IMR-90 (cell line): ENCODE results near the gene TP73. TPM values are rescaled to one million over a fixed set of nuclear protein-coding genes. Genes with fewer than 3 reads are reported as not detected.

Experiments used
- ATAC-seq: fragments of 200-7000 bp; cut with Tn5 transposase; 2 replicates; pipeline ENCODE4 v1.9.1; 2020; ENCODE audit warnings: low read depth, mild to moderate bottlenecking, moderate library complexity
- BruUV-seq: library from RNA; stranded (reverse); fragments of 400-500 nt; replicated peaks from 2 replicates; lab custom pipeline; 2021; lab: Mats Ljungman, UMichigan
- CTCF ChIA-PET: fragments of 300-600 bp; formaldehyde crosslinking; extraction: SDS; loops from one replicate; lab custom pipeline; 2021; ENCODE audit warnings: antibody characterized with exemption; lab: Yijun Ruan, JAX
- POLR2A ChIA-PET: fragments of 300-600 bp; sonication (Branson Sonifier 250); formaldehyde crosslinking; loops from one replicate; lab custom pipeline; 2022; ENCODE audit warnings: antibody characterized with exemption; ENCODE audit not compliant: unreplicated experiment; lab: Charles Lee
- DNase-seq: peaks from one replicate; pipeline ENCODE4 v3.0.0; 2013
- H2AFZ ChIP-seq: replicated peaks from 2 replicates; pipeline ENCODE3; 2013; ENCODE audit warnings: low read length, mild to moderate bottlenecking; ENCODE audit not compliant: poor library complexity
- H2AK5ac ChIP-seq: 2 replicates; pipeline ENCODE4 v1.6.1; 2013; ENCODE audit warnings: low read depth, low read length, inconsistent platforms
- H2AK9ac ChIP-seq: replicated peaks from 2 replicates; pipeline ENCODE3; 2013; ENCODE audit warnings: mild to moderate bottlenecking, low read depth, low read length, moderate library complexity; ENCODE audit not compliant: poor library complexity
- H2BK120ac ChIP-seq: 2 replicates; pipeline ENCODE4 v1.6.1; 2013; ENCODE audit warnings: low read depth, low read length, inconsistent platforms
- H2BK15ac ChIP-seq: 3 replicates; pipeline ENCODE4 v1.6.1; 2013; ENCODE audit warnings: low read depth, low read length, inconsistent platforms
- H2BK20ac ChIP-seq: 2 replicates; pipeline ENCODE4 v1.6.1; 2013; ENCODE audit warnings: low read depth, mild to moderate bottlenecking, inconsistent platforms, low read length, moderate library complexity
- H2BK5ac ChIP-seq: 2 replicates; pipeline ENCODE4 v1.6.1; 2013; ENCODE audit warnings: mild to moderate bottlenecking, low read depth, low read length, inconsistent platforms; ENCODE audit not compliant: poor library complexity, severe bottlenecking
- H3K14ac ChIP-seq: replicated peaks from 2 replicates; pipeline ENCODE4 v1.6.1; 2013; ENCODE audit warnings: low read depth, low read length, inconsistent platforms
- H3K18ac ChIP-seq: 2 replicates; pipeline ENCODE4 v1.6.1; 2013; ENCODE audit warnings: low read depth, low read length, control low read depth
- H3K23ac ChIP-seq: 2 replicates; pipeline ENCODE4 v1.6.1; 2013; ENCODE audit warnings: low read depth, low read length, inconsistent platforms
- H3K27ac ChIP-seq: 2 replicates; pipeline ENCODE4 v1.5.1; 2013; ENCODE audit warnings: mild to moderate bottlenecking, control low read depth, low read length; ENCODE audit not compliant: insufficient read depth
- H3K27me3 ChIP-seq: 2 replicates; pipeline ENCODE4 v1.6.1; 2013; ENCODE audit warnings: low read length; ENCODE audit not compliant: control insufficient read depth, insufficient read depth
- H3K36me3 ChIP-seq: 2 replicates; pipeline ENCODE4 v1.6.1; 2013; ENCODE audit warnings: low read length, mixed read lengths; ENCODE audit not compliant: control insufficient read depth, insufficient read depth
- H3K4ac ChIP-seq: 2 replicates; pipeline ENCODE4 v1.6.1; 2013; ENCODE audit warnings: low read depth, low read length, inconsistent platforms
- H3K4me1 ChIP-seq: 2 replicates; pipeline ENCODE4 v1.6.1; 2013; ENCODE audit warnings: low read length, mixed read lengths; ENCODE audit not compliant: control insufficient read depth, insufficient read depth
- H3K4me2 ChIP-seq: 2 replicates; pipeline ENCODE4 v1.6.1; 2013; ENCODE audit warnings: low read depth, mild to moderate bottlenecking, control low read depth, low read length, moderate library complexity
- H3K4me3 ChIP-seq: 2 replicates; pipeline ENCODE4 v1.5.1; 2013; ENCODE audit warnings: low read depth, mild to moderate bottlenecking, control low read depth, low read length, moderate library complexity; ENCODE audit not compliant: insufficient read depth
- H3K56ac ChIP-seq: 2 replicates; pipeline ENCODE4 v1.6.1; 2013; ENCODE audit warnings: low read length, inconsistent platforms; ENCODE audit not compliant: insufficient read depth; ENCODE audit errors: extremely low read depth
- H3K79me1 ChIP-seq, 2 experiments: 2 replicates each; pipeline ENCODE4 v1.6.1; 2013; ENCODE audit warnings: low read length in 2 of 2, inconsistent platforms in 1 of 2, low read depth in 1 of 2
- H3K9ac ChIP-seq: 2 replicates; pipeline ENCODE4 v1.6.1; 2013; ENCODE audit warnings: low read depth, low read length, control low read depth
- H3K9me1 ChIP-seq: 2 replicates; pipeline ENCODE4 v1.6.1; 2013; ENCODE audit warnings: low read length, inconsistent platforms; ENCODE audit not compliant: insufficient read depth
- H3K9me3 ChIP-seq: 2 replicates; pipeline ENCODE4 v1.6.1; 2013; ENCODE audit warnings: low read length; ENCODE audit not compliant: control insufficient read depth, insufficient read depth
- H4K20me1 ChIP-seq: 2 replicates; pipeline ENCODE4 v1.6.1; 2013; ENCODE audit warnings: low read length, inconsistent platforms; ENCODE audit not compliant: insufficient read depth
- H4K5ac ChIP-seq: 2 replicates; pipeline ENCODE4 v1.6.1; 2013; ENCODE audit warnings: mild to moderate bottlenecking, low read depth, low read length, control low read depth
- H4K8ac ChIP-seq, 2 experiments: 2 replicates each; pipeline ENCODE4 v1.6.1; 2013; ENCODE audit warnings: low read depth in 2 of 2, low read length in 2 of 2, control low read depth in 1 of 2, inconsistent platforms in 1 of 2
- H4K91ac ChIP-seq: 2 replicates; pipeline ENCODE4 v1.6.1; 2013; ENCODE audit warnings: low read depth, low read length, inconsistent platforms; ENCODE audit not compliant: insufficient read depth
- BHLHE40 ChIP-seq: fragments of 150-350 bp; IDR thresholded peaks from 2 replicates; pipeline ENCODE4 v1.6.1; 2016; ENCODE audit warnings: mild to moderate bottlenecking, low read depth, low read length
- CHD1 ChIP-seq: IDR thresholded peaks from 2 replicates; pipeline ENCODE4 v1.6.1; 2012; ENCODE audit warnings: low read depth, low read length, improper control_type of control experiment
- CTCF ChIP-seq: conservative IDR thresholded peaks from 2 replicates; pipeline ENCODE4 v1.5.1; 2012; ENCODE audit warnings: mild to moderate bottlenecking, low read depth, low read length, improper control_type of control experiment
- MAZ ChIP-seq: IDR thresholded peaks from 2 replicates; pipeline ENCODE4 v1.6.1; 2012; ENCODE audit warnings: low read depth, mild to moderate bottlenecking, low read length, improper control_type of control experiment, moderate library complexity, borderline replicate concordance
- WGBS, 2 experiments: methylation state at CpG; one replicate each; pipeline versions ENCODE4 v1.1.5 to v1.1.7; 2013; ENCODE audit warnings: missing lambda C conversion rate in 2 of 2; ENCODE audit not compliant: insufficient read length in 1 of 2; ENCODE audit errors: extremely low coverage in 2 of 2; 5-methylcytosine and 5-hydroxymethylcytosine counted together
- dilution Hi-C: fragments of 300-500 bp; cut with HindIII; formaldehyde crosslinking; loops from one replicate; pipeline ENCODE4 v1.14.3; 2018; ENCODE audit warnings: low sequenced_read_pairs; ENCODE audit not compliant: unreplicated experiment
- in situ Hi-C: fragments of 300-500 bp; cut with MboI; formaldehyde crosslinking; loops from 3 replicates; pipeline ENCODE4 v1.14.3; 2019; ENCODE audit warnings: low sequenced_read_pairs, inconsistent platforms, mixed read lengths
- intact Hi-C: fragments of 100-400 bp; cut with micrococcal nuclease; formaldehyde crosslinking; loops from 2 replicates; pipeline ENCODE4 v1.10.0; 2022
- polyA plus RNA-seq, 3 experiments: library from polyadenylated mRNA; depleted of rRNA; stranded (reverse); fragments of >200 nt; gene quantifications; 2 replicates each; pipeline ENCODE4 v1.2.3, GENCODE V29; 2012; ENCODE audit warnings: low replicate concordance in 1 of 3
- total RNA-seq: library from RNA; depleted of rRNA; stranded (reverse); fragments of >200 nt; gene quantifications from 2 replicates; pipeline ENCODE4 v1.2.3, GENCODE V29; 2012

TP73 gene
- total and polyA plus RNA-seq, 2 of the 4 experiments (the other 2 are of a cell fraction) = not detected

DNA sequence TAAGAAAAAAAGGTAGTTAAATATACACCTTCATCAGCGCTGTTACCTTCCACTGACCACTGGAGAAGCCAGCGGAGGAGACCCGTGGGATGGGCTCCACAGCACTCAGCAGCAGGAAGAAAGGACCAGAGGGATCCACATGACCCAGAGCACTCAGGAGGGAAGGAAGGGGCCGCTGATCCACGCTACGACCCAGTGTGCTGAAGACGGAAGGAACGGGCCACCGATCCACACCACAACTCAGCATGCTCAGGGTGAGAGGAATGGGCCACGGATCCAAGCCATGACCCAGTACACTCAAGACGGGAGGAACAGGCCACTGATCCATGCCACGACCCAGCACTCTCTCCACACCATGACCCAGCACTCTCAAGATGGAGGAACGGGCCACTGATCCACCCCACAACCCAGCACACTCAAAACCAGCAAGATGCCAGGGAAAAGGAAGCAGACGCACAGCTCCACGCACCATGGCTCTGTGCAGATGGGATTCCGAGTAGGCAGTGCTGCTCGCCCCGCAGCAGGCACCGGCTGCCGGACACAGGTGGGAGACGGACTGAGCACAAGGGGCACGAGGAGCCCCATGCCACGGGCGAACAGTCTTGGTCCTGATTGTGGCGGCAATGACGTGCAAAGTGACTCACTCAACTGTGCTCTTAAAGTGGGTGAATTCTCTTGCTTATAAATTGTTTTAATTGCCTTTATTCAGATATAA is 11.1 kb upstream of the TP73 start:
- Histone ChIP-seq H4K91ac (no peak overlapping the region), H3K14ac (no peak overlapping the region), H4K8ac (no peak overlapping the region), H3K27ac (no peak overlapping the region), H3K79me1 (peaks cover 0 to 5% of the 10 kb centered on the region in 2 experiments; a peak in 1 of 4 replicates), H3K56ac (no peak overlapping the region), H2BK120ac (no peak overlapping the region), H3K9ac (no peak overlapping the region), H2BK15ac (no peak overlapping the region), H2AK5ac (no peak overlapping the region), H3K4ac (no peak overlapping the region), H2BK20ac (no peak overlapping the region), H3K27me3 (no peaks in the 10 kb centered on the region), H2BK5ac (no peak overlapping the region), H3K18ac (no peak overlapping the region), H2AFZ (no peak overlapping the region), H3K9me1 (0 out of 2 replicates have a peak, but pooled peaks cover 3% of the 10 kb centered on the region), H3K36me3 (peaks cover 45% of the 10 kb centered on the region), H4K5ac (no peak overlapping the region), H3K4me2 (no peak overlapping the region), H4K20me1 (no peaks in the 10 kb centered on the region), H3K9me3 (no peaks in the 10 kb centered on the region), H3K4me3 (no peak overlapping the region), H2AK9ac (no peak overlapping the region), H3K4me1 (no peaks in the 10 kb centered on the region), H3K23ac (no peak overlapping the region)
- POLR2A ChIA-PET = no interaction called here
- in situ Hi-C loops = no loop called here
- TF ChIP-seq CHD1 = no peak
- no peak for TF ChIP-seq MAZ
- no peak for TF ChIP-seq BHLHE40
- TF ChIP-seq CTCF = no peak
- no TSS peak for BruUV-seq
- intact Hi-C loops = no loop called here
- CTCF ChIA-PET = no interaction called here
- ATAC-seq = no peak
- dilution Hi-C loops = no loop called here
- 93% methylated on average over 6 of the region's 26 CpGs; no CpG with 5 or more reads in 1 of the 2 experiments for WGBS, 2 experiments
- DNase-seq = no peak
